Fibroblast of lung (primary cell): ENCODE results near the gene SALL1. TPM values are rescaled to one million over a fixed set of nuclear protein-coding genes. Genes with fewer than 3 reads are reported as not detected.

Experiments used
- DNase-seq, 2 donors: peaks; one replicate each; pipeline versions ENCODE4 v3.0.0 to v3.0.0-alpha.2; 2010; ENCODE audit warnings: low read depth in 2 of 2
- H2AFZ ChIP-seq: 2 replicates; pipeline ENCODE4 v1.5.1; 2012; ENCODE audit warnings: low read length, control low read depth, inconsistent platforms
- H3K27ac ChIP-seq: 2 replicates; pipeline ENCODE4 v1.5.1; 2011; ENCODE audit warnings: low read length, control low read depth; ENCODE audit not compliant: insufficient read depth
- H3K27me3 ChIP-seq: 2 replicates; pipeline ENCODE4 v1.5.1; 2011; ENCODE audit warnings: mild to moderate bottlenecking, low read length; ENCODE audit not compliant: control insufficient read depth, insufficient read depth
- H3K36me3 ChIP-seq: 2 replicates; pipeline ENCODE4 v1.5.1; 2011; ENCODE audit warnings: low read length; ENCODE audit not compliant: control insufficient read depth, insufficient read depth
- H3K4me1 ChIP-seq: 2 replicates; pipeline ENCODE4 v1.5.1; 2011; ENCODE audit warnings: low read length; ENCODE audit not compliant: control insufficient read depth, insufficient read depth; ENCODE audit errors: extremely low read depth
- H3K4me2 ChIP-seq: 2 replicates; pipeline ENCODE4 v1.5.1; 2011; ENCODE audit warnings: low read length, control low read depth; ENCODE audit not compliant: insufficient read depth; ENCODE audit errors: extremely low read depth
- H3K4me3 ChIP-seq, 4 experiments: fragments of 200-600 bp in 1 of 4; sonication (generic) in 1 of 4; replicated peaks in 1 of 4; 2 replicates each; pipeline ENCODE4 v1.5.1; 2011 to 2016; ENCODE audit warnings: low read length in 4 of 4, low read depth in 3 of 4, mild to moderate bottlenecking in 3 of 4, control low read depth in 2 of 4, inconsistent platforms in 1 of 4, mixed read lengths in 1 of 4; ENCODE audit not compliant: insufficient read depth in 1 of 4; ENCODE audit errors: control extremely low read depth in 1 of 4
- H3K79me2 ChIP-seq: 2 replicates; pipeline ENCODE4 v1.5.1; 2012; ENCODE audit warnings: mild to moderate bottlenecking, low read length, inconsistent platforms; ENCODE audit not compliant: control insufficient read depth, insufficient read depth
- H3K9ac ChIP-seq: 2 replicates; pipeline ENCODE4 v1.5.1; 2011; ENCODE audit warnings: mild to moderate bottlenecking, low read length, control low read depth; ENCODE audit not compliant: insufficient read depth
- H3K9me3 ChIP-seq: 2 replicates; pipeline ENCODE4 v1.5.1; 2012; ENCODE audit warnings: low read depth, low read length; ENCODE audit not compliant: control insufficient read depth, insufficient read depth
- H4K20me1 ChIP-seq: 2 replicates; pipeline ENCODE4 v1.5.1; 2011; ENCODE audit warnings: low read length; ENCODE audit not compliant: control insufficient read depth, insufficient read depth; ENCODE audit errors: extremely low read depth
- EZH2 ChIP-seq: IDR thresholded peaks from 2 replicates; pipeline ENCODE4 v1.5.1; 2012; ENCODE audit warnings: low read length, control low read depth, mild to moderate bottlenecking; ENCODE audit errors: missing control alignments
- polyA plus RNA-seq, 2 donors: library from polyadenylated mRNA; depleted of rRNA in 1 of 2; stranded (reverse) in 1 of 2; unstranded in 1 of 2; fragments of >200 nt; gene quantifications; 2 replicates each; pipeline ENCODE4 v1.2.1, GENCODE V29; 2011 to 2012; ENCODE audit warnings: missing spikeins in 1 of 2
- total RNA-seq: library from RNA; depleted of rRNA; stranded (reverse); fragments of >200 nt; gene quantifications from 2 replicates; pipeline ENCODE4 v1.2.1, GENCODE V29; 2014
- TF ChIP-seq, protein P1 (sequence below), 2 donors: IDR thresholded peaks in 1 of 2; conservative IDR thresholded peaks in 1 of 2; 1 replicate in 1 of 2; 2 replicates in 1 of 2; pipeline ENCODE4 v1.5.1; 2011 to 2012; ENCODE audit warnings: low read length in 2 of 2, control low read depth in 1 of 2, inconsistent platforms in 1 of 2, low read depth in 1 of 2, mild to moderate bottlenecking in 1 of 2

Gene SALL1
- total and polyA plus RNA-seq, 2 donors (not counting 1 experiment from before 2014, with no cell fraction given): 0.10 to 0.17 TPM

DNA sequence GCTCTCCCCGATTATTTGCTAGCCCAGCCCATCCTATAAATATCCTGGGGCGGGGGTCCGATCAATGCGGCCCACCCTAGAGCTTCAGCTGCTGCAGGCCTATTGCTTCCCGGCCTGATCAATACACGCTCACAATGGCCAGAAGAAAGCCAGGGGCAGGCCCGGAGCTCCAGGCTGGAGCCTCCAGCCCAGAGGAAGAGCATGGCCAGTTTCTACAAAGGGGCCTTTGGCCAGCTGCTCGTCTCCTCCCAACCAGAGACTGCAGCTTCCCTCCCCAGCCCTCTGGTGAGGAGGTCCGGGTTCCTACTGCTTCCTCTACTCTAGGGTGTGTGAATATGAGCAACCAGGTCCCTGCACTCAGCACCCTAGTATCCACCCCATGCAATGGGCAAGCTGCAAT is 36.7 kb downstream of the SALL1 start:
- Histone ChIP-seq H4K20me1 (no peaks in the 10 kb centered on the region), H2AFZ (no peak overlapping the region), H3K9me3 (no peaks in the 10 kb centered on the region), H3K9ac (no peak overlapping the region), H3K4me1 (no peaks in the 10 kb centered on the region), H3K27ac (no peak overlapping the region), H3K36me3 (no peaks in the 10 kb centered on the region), H3K4me2 (no peak overlapping the region), H3K79me2 (no peaks in the 10 kb centered on the region), H3K27me3 (no peaks in the 10 kb centered on the region), H3K4me3 (no peak overlapping the region)
- no peak for DNase-seq
- TF ChIP-seq EZH2: no peak

DNA sequence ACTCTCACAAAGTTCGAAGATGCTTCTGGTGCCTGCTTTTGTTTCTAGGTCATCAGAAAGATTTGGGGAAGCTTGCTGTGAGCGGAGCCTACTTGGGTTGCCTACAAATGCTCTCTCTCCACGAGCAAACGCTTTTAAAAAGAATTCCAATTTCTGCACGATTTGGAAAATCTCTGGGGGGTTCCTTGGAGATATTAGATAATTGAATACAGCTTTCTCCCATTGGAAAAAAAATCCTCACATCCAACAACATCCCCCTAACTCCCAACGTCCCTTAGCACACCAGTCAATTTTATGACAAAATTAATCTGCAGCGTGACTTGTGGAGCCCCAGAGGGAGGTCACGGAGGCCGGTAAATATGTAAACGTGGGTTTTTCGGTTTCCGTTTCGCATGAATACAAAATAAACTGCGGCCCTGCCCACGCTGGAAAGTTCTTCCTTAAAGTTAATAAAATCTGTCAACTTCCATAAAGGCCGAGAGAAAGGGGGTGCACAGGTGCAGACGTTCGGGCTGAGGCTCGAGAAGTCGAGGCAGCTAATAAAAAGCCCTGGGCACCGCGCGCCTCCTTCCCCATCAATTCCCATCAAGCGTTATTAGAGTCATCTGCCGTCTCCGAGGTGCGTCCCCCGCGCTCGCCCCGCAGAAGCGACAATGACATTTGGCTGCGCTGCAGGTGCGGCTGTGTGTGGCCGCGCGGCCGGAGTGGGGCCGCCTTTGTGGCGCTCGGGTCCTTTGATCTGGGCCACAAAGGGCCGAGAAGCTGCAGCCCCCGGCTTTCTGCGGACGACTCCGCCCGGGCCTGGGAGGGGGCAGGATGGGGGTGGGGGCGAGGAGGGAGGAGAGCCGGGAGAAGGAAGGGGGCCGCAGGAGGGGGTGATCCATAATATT is 37.6 kb downstream of the SALL1 start:
- H3K9me3 ChIP-seq: no peaks in the 10 kb centered on the region
- no peak overlapping the region for H3K9ac ChIP-seq
- no peak overlapping the region for H3K27ac ChIP-seq
- TF ChIP-seq, protein P1, sequence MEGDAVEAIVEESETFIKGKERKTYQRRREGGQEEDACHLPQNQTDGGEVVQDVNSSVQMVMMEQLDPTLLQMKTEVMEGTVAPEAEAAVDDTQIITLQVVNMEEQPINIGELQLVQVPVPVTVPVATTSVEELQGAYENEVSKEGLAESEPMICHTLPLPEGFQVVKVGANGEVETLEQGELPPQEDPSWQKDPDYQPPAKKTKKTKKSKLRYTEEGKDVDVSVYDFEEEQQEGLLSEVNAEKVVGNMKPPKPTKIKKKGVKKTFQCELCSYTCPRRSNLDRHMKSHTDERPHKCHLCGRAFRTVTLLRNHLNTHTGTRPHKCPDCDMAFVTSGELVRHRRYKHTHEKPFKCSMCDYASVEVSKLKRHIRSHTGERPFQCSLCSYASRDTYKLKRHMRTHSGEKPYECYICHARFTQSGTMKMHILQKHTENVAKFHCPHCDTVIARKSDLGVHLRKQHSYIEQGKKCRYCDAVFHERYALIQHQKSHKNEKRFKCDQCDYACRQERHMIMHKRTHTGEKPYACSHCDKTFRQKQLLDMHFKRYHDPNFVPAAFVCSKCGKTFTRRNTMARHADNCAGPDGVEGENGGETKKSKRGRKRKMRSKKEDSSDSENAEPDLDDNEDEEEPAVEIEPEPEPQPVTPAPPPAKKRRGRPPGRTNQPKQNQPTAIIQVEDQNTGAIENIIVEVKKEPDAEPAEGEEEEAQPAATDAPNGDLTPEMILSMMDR (conservative IDR thresholded peaks at IDR 0.05 in 1 of 2, IDR thresholded peaks at IDR 0.05 in 1 of 2; ENCODE audit: low read depth in 1 of 2, low read length in 2 of 2): no peak
- no peak for TF ChIP-seq EZH2
- no peak for DNase-seq
- H3K4me1 ChIP-seq: no peaks in the 10 kb centered on the region
- no peak overlapping the region for H3K4me3 ChIP-seq
- H2AFZ ChIP-seq: no peak overlapping the region
- no peak overlapping the region for H3K4me2 ChIP-seq
- H4K20me1 ChIP-seq: no peaks in the 10 kb centered on the region
- H3K27me3 ChIP-seq: no peaks in the 10 kb centered on the region
- no peaks in the 10 kb centered on the region for H3K36me3 ChIP-seq
- H3K79me2 ChIP-seq: no peaks in the 10 kb centered on the region

DNA sequence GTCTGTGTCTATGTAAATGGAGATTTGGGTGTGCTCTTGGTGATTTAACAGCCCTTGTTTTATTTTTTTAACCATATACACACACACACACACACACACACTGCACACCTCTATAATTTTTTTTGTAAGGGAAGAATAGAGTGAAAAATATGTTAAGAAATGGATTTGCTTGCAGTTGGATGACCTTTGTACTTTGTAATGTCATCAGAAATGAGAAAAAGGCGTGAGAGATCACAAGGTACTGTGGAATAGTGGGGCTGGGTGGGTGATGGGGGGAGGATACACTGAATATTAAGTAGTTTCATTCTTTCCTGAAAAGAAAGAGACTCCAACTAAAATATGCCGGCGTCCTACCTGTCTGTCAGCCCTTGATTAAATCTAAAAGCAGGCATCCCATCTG is 38.7 kb downstream of the SALL1 start:
- no peaks in the 10 kb centered on the region for H4K20me1 ChIP-seq
- H3K27ac ChIP-seq: no peak overlapping the region
- no peak overlapping the region for H3K4me2 ChIP-seq
- no peaks in the 10 kb centered on the region for H3K79me2 ChIP-seq
- H3K36me3 ChIP-seq: no peaks in the 10 kb centered on the region
- H3K4me3 ChIP-seq: no peak overlapping the region
- H3K27me3 ChIP-seq: no peaks in the 10 kb centered on the region
- no peak for TF ChIP-seq EZH2
- TF ChIP-seq, protein P1 (conservative IDR thresholded peaks at IDR 0.05 in 1 of 2, IDR thresholded peaks at IDR 0.05 in 1 of 2; ENCODE audit: low read depth in 1 of 2, low read length in 2 of 2): no peak
- no peak for DNase-seq
- H3K9ac ChIP-seq: no peak overlapping the region
- no peak overlapping the region for H2AFZ ChIP-seq
- no peaks in the 10 kb centered on the region for H3K9me3 ChIP-seq
- H3K4me1 ChIP-seq: no peaks in the 10 kb centered on the region
